Measurements from ENCODE around the gene CEMP1. TPM values are rescaled to one million over a fixed set of nuclear protein-coding genes. Genes with fewer than 3 reads are reported as not detected.

The CEMP1 gene
- total and polyA plus RNA-seq, 10 of the 15 experiments (the other 5 are each of a cell fraction or from before 2014, with no cell fraction given) = 0.05 to 8.2 (median 1.5) TPM; not detected in 5

- ChIA-PET RAD21 (ENCODE audit: unreplicated experiment) (interaction anchor here (1.1 to 2.0 kb wide), 6 partner anchors 9 to 306 kb away, joined by 3 to 16 read pairs (median 8); partner anchors contain the start of gene CCNF), POLR2A (interaction anchor here (1.5 kb wide), 1 partner anchor 32 kb away, joined by 7 read pairs; no protein-coding TSS in a partner anchor), SMC1A (ENCODE audit: uncharacterized antibody, unreplicated experiment) (interaction anchor here (1.5 to 2.5 kb wide), 2 partner anchors 14 to 70 kb away, joined by 3 to 17 read pairs; partner anchors contain the start of gene CCNF), CTCF (interaction anchor here (0.6 to 2.8 kb wide), 17 partner anchors 11 to 360 kb away, joined by 3 to 36 read pairs (median 5); partner anchors contain the start of genes ABCA3, CCNF, PDPK1 and TEDC2)
- FAIRE-seq (no peak), ATAC-seq (peak; percentile 17; the same call in 2 of the 3 replicates), DNase-seq (ENCODE audit: low read depth, low spot score) (no peak)
- in situ Hi-C loops (cut with MboI) (no loop called here), intact Hi-C loops (cut with micrococcal nuclease; ENCODE audit: unreplicated experiment) (loop anchor here (2.0 to 10.0 kb wide), 4 partner anchors 68 to 306 kb away; partner anchors contain the start of genes ABCA3 and RNPS1)
- Histone ChIP-seq H3K79me2 (ENCODE audit: control insufficient read depth, insufficient read depth, low read length) (no peaks in the 10 kb centered on the region), H3K9me3 (replicated peaks; ENCODE audit: control insufficient read depth, insufficient read depth, low read length) (no peaks in the 10 kb centered on the region), H3K4me3 (no peak overlapping the region), H2AFZ (ENCODE audit: control insufficient read depth, low read depth, low read length) (no peak overlapping the region), H3K27ac (ENCODE audit: control insufficient read depth, insufficient read depth) (no peak overlapping the region), H4K20me1 (ENCODE audit: control insufficient read depth, insufficient read depth) (no peaks in the 10 kb centered on the region), H3K4me1 (ENCODE audit: control insufficient read depth, insufficient read depth, low read length) (no peaks in the 10 kb centered on the region), H3K27me3 (replicated peaks in 1 of 2; ENCODE audit: control insufficient read depth in 2 of 2, insufficient read depth in 2 of 2, low read length in 1 of 2) (no peaks in the 10 kb centered on the region), H3K4me2 (ENCODE audit: control insufficient read depth, insufficient read depth) (no peak overlapping the region), H3K9ac (ENCODE audit: control insufficient read depth, insufficient read depth, low read length) (no peak overlapping the region), H3K36me3 (ENCODE audit: control insufficient read depth in 2 of 2, insufficient read depth in 2 of 2, low read length in 1 of 2) (peaks cover 0 to 11% of the 10 kb centered on the region in 2 experiments; a peak in 2 of 4 replicates)
- 88% methylated on average over 20 of the region's 20 CpGs for WGBS (ENCODE audit: insufficient coverage, insufficient replicate concordance, low lambda C conversion rate, missing lambda C conversion rate)
- TF ChIP-seq ETV6 (conservative IDR thresholded peaks at IDR 0.05 in 1 of 2, IDR thresholded peaks at IDR 0.05 in 1 of 2; ENCODE audit: borderline replicate concordance in 1 of 2, low read depth in 1 of 2) = no peak
- 0 out of 6 replicates have a peak, but pooled peaks of 1 of the 3 experiments have one; percentile 3 for TF ChIP-seq CTCF (IDR thresholded peaks at IDR 0.05 in 2 of 3, conservative IDR thresholded peaks at IDR 0.05 in 1 of 3; ENCODE audit: control insufficient read depth in 2 of 3, extremely low read depth in 1 of 3, insufficient read depth in 1 of 3, low read depth in 3 of 3, low read length in 3 of 3)
- peak; percentile 52; the same call in 1 of the 2 replicates for TF ChIP-seq ZBTB33 (IDR thresholded peaks at IDR 0.05)
- BruUV-seq (replicated peaks) = no TSS peak
These were observed 30.7 kb downstream of the CEMP1 start for GRCh38 chr16:2500430-2500917.
